GM18505 (cell line): ENCODE measurements around the gene THEM5.

Experiments used
- ATAC-seq: cut with Tn5 transposase; IDR thresholded peaks from one replicate; pipeline ENCODE4 v1.9.1; 2021; ENCODE audit not compliant: unreplicated experiment
- POLR2A ChIP-seq: IDR thresholded peaks from 4 replicates; pipeline ENCODE4 v1.6.1; 2011; ENCODE audit warnings: borderline replicate concordance; ENCODE audit not compliant: insufficient read depth, insufficient read length; ENCODE audit errors: extremely low read depth

THEM5 gene

GRCh38 chr1:151815716-151816327 is 37.7 kb downstream of the THEM5 start:
- no peak for TF ChIP-seq POLR2A
- no peak for ATAC-seq

- TF ChIP-seq POLR2A: no peak
- ATAC-seq: no peak
These were observed 38.5 kb downstream of the THEM5 start for GRCh38 chr1:151814971-151815545.

- ATAC-seq: no peak
These were observed 39.1 kb downstream of the THEM5 start for GRCh38 chr1:151814426-151814825.

GRCh38 chr1:151813271-151813977 is 40.1 kb downstream of the THEM5 start:
- ATAC-seq: no peak
- no peak for TF ChIP-seq POLR2A

More at GRCh38 chr1:151814426-151814825, 39.1 kb downstream of the THEM5 start:
- TF ChIP-seq POLR2A: no peak

- no peak for ATAC-seq
- no peak for TF ChIP-seq POLR2A
These were observed 42.3 kb downstream of the THEM5 start for GRCh38 chr1:151811181-151811580.

GRCh38 chr1:151809985-151810556 is 43.4 kb downstream of the THEM5 start:
- TF ChIP-seq POLR2A: no peak
- ATAC-seq: no peak

GRCh38 chr1:151809290-151809984 is 44.1 kb downstream of the THEM5 start:
- TF ChIP-seq POLR2A: no peak
- no peak for ATAC-seq

- TF ChIP-seq POLR2A: no peak
- no peak for ATAC-seq
These were observed 45.7 kb downstream of the THEM5 start for GRCh38 chr1:151807766-151808165.

- ATAC-seq: no peak
- TF ChIP-seq POLR2A: no peak
These were observed 46.4 kb downstream of the THEM5 start for GRCh38 chr1:151807131-151807530.

- ATAC-seq: no peak
- no peak for TF ChIP-seq POLR2A
These were observed 47.3 kb downstream of the THEM5 start for GRCh38 chr1:151806170-151806569.

GRCh38 chr1:151805066-151805820 is 48.3 kb downstream of the THEM5 start, which contains the start of gene LINGO4:
TSS of gene LINGO4 (minus strand) at chr1:151805419. CDS start at chr1:151802704, 2,715 bp downstream.
- TF ChIP-seq POLR2A: no peak
- ATAC-seq: no peak

- no peak for TF ChIP-seq POLR2A
- no peak for ATAC-seq
These were observed 49.6 kb downstream of the THEM5 start for GRCh38 chr1:151803915-151804314.
